Vagina (tissue), 2 donors: ENCODE measurements around the gene TXNRD3. TPM values are rescaled to one million over a fixed set of nuclear protein-coding genes. Genes with fewer than 3 reads are reported as not detected.

Source experiments
- DNase-seq, 2 donors: peaks; one replicate each; pipeline ENCODE4 v3.0.0-alpha.2; 2017; ENCODE audit errors: extremely low spot score in 2 of 2
- H3K27ac ChIP-seq: fragments of 200-600 bp; sonication (generic); one replicate; pipeline ENCODE4 v1.5.1; 2019
- H3K27me3 ChIP-seq: fragments of 200-600 bp; sonication (generic); one replicate; pipeline ENCODE4 v1.5.1; 2019
- H3K36me3 ChIP-seq, 2 donors: fragments of 200-600 bp; sonication (generic); one replicate each; pipeline ENCODE4 v1.5.1; 2017 to 2019
- H3K4me1 ChIP-seq: fragments of 200-600 bp; sonication (generic); one replicate; pipeline ENCODE4 v1.5.1; 2019
- H3K4me3 ChIP-seq, 2 donors: fragments of 200-600 bp; sonication (generic); 1 replicate in 1 of 2; 2 replicates in 1 of 2; pipeline ENCODE4 v1.5.1; 2016 to 2019
- H3K9me3 ChIP-seq: fragments of 200-600 bp; sonication (generic); one replicate; pipeline ENCODE4 v1.5.1; 2019
- POLR2A ChIP-seq, 2 donors: fragments of 450-650 bp; IDR thresholded peaks; one replicate each; pipeline ENCODE4 v1.6.1; 2017; ENCODE audit warnings: antibody characterized with exemption in 2 of 2, mild to moderate bottlenecking in 2 of 2, moderate library complexity in 2 of 2
- POLR2AphosphoS5 ChIP-seq, 2 donors: sonication (generic); formaldehyde crosslinking; IDR thresholded peaks; one replicate each; pipeline ENCODE4 v1.9.0; 2017; ENCODE audit warnings: antibody characterized with exemption in 2 of 2, mild to moderate bottlenecking in 2 of 2, low read depth in 1 of 2; ENCODE audit not compliant: insufficient read depth in 1 of 2
- intact Hi-C: fragments of 100-400 bp; cut with DNase I; formaldehyde crosslinking; loops from one replicate; pipeline ENCODE4 v1.15.1; 2023
- total RNA-seq: library from RNA; depleted of rRNA; stranded (reverse); fragments of >200 nt; gene quantifications from one replicate; pipeline ENCODE4 v1.2.3, GENCODE V29; 2016
- TF ChIP-seq, protein P1 (sequence below), 3 experiments: fragments of 450-650 bp in 2 of 3; fragments of 200-600 bp in 1 of 3; sonication (generic) in 1 of 3; IDR thresholded peaks; one replicate each; pipeline ENCODE4 v1.5.1; 2017 to 2019; ENCODE audit warnings: antibody characterized with exemption in 3 of 3, mild to moderate bottlenecking in 2 of 3, moderate library complexity in 2 of 3

TXNRD3 gene
- total RNA-seq, 1 donor from 2014 or later: 7.1 TPM

DNA sequence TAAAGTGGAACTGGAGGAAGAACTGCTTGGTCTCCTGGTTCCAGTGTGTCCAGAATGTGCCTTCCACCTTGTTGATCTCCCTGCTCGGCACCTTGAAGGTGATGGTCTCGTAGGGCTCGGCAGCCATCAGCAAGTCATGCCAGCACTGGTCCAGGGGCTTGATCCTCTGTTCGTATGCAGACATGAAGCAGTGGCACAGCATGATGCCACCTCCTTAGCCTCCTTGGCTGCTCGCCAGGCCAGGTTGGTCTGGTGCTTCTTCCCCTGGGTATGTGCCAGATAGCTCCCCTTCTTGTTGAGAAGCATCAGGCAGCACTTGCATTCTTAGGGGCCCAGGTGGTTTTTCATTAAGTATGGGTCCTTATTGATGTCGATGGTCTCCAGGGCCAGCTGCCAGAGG lies 17.8 kb upstream of the TXNRD3 start:
- TF ChIP-seq, protein P1, sequence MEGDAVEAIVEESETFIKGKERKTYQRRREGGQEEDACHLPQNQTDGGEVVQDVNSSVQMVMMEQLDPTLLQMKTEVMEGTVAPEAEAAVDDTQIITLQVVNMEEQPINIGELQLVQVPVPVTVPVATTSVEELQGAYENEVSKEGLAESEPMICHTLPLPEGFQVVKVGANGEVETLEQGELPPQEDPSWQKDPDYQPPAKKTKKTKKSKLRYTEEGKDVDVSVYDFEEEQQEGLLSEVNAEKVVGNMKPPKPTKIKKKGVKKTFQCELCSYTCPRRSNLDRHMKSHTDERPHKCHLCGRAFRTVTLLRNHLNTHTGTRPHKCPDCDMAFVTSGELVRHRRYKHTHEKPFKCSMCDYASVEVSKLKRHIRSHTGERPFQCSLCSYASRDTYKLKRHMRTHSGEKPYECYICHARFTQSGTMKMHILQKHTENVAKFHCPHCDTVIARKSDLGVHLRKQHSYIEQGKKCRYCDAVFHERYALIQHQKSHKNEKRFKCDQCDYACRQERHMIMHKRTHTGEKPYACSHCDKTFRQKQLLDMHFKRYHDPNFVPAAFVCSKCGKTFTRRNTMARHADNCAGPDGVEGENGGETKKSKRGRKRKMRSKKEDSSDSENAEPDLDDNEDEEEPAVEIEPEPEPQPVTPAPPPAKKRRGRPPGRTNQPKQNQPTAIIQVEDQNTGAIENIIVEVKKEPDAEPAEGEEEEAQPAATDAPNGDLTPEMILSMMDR (IDR thresholded peaks at IDR 0.05): no peak
- TF ChIP-seq POLR2AphosphoS5 (IDR thresholded peaks at IDR 0.05; ENCODE audit: insufficient read depth in 1 of 2, low read depth in 1 of 2) (no peak), POLR2A (IDR thresholded peaks at IDR 0.05) (no peak)
- Histone ChIP-seq H3K27ac (no peak overlapping the region), H3K4me3 (no peak overlapping the region), H3K27me3 (no peaks in the 10 kb centered on the region), H3K4me1 (no peaks in the 10 kb centered on the region), H3K36me3 (no peaks in the 10 kb centered on the region), H3K9me3 (no peaks in the 10 kb centered on the region)
- peak; percentile 70 to 82 for DNase-seq
- intact Hi-C loops: no loop called here

DNA sequence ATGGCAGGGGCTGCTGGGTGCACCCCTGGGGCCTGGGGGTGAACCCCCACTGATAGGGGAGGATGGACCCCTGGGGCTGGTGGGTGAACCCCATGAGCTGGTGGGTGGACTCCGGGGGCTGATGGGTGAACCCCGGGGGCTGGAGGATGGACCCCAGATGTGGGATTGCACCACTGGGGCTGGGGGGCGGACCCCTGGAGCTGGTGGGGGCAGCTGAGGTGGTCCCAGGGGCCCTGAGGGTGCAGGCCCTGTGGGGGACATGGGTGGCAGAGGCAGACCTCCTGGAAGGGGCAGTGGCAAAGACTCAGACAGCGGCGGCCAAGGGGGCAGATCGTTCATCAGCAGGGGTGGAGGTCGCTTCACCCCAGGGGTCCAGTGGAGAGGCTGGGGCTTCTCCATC lies 17.4 kb upstream of the TXNRD3 start:
- no peaks in the 10 kb centered on the region for H3K9me3 ChIP-seq
- no peaks in the 10 kb centered on the region for H3K36me3 ChIP-seq
- intact Hi-C loops: no loop called here
- TF ChIP-seq POLR2AphosphoS5 (IDR thresholded peaks at IDR 0.05; ENCODE audit: insufficient read depth in 1 of 2, low read depth in 1 of 2): no peak
- peak; percentile 67 to 84 for DNase-seq
- no peak overlapping the region for H3K4me3 ChIP-seq
- H3K27ac ChIP-seq: no peak overlapping the region
- no peaks in the 10 kb centered on the region for H3K4me1 ChIP-seq
- H3K27me3 ChIP-seq: no peaks in the 10 kb centered on the region

DNA sequence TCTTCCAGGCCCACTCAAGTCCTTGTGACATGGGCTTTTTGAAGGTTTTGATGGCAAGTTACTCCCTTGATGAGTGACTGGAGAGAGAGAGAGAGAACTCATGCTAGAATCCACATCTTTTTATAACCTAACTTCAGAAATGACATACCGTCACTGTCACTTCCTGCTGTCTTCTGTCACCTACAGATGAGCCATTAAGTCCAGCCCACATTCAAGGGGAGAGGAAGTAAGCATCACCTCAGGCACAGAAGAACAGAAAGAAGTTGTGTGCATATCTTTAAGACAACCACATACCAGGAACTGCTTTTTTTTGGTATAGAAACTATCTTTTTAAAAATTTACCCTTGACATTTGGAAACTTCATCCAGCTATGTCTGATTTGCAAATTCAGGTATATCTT lies 16.6 kb upstream of the TXNRD3 start:
- H3K9me3 ChIP-seq: no peaks in the 10 kb centered on the region
- intact Hi-C loops: no loop called here
- no peaks in the 10 kb centered on the region for H3K27me3 ChIP-seq
- DNase-seq: no peak
- no peak overlapping the region for H3K4me3 ChIP-seq
- H3K27ac ChIP-seq: no peak overlapping the region
- TF ChIP-seq POLR2A (IDR thresholded peaks at IDR 0.05) (no peak), POLR2AphosphoS5 (IDR thresholded peaks at IDR 0.05; ENCODE audit: insufficient read depth in 1 of 2, low read depth in 1 of 2) (no peak)
- TF ChIP-seq, protein P1 (IDR thresholded peaks at IDR 0.05): no peak
- H3K36me3 ChIP-seq: no peaks in the 10 kb centered on the region
- H3K4me1 ChIP-seq: no peaks in the 10 kb centered on the region

DNA sequence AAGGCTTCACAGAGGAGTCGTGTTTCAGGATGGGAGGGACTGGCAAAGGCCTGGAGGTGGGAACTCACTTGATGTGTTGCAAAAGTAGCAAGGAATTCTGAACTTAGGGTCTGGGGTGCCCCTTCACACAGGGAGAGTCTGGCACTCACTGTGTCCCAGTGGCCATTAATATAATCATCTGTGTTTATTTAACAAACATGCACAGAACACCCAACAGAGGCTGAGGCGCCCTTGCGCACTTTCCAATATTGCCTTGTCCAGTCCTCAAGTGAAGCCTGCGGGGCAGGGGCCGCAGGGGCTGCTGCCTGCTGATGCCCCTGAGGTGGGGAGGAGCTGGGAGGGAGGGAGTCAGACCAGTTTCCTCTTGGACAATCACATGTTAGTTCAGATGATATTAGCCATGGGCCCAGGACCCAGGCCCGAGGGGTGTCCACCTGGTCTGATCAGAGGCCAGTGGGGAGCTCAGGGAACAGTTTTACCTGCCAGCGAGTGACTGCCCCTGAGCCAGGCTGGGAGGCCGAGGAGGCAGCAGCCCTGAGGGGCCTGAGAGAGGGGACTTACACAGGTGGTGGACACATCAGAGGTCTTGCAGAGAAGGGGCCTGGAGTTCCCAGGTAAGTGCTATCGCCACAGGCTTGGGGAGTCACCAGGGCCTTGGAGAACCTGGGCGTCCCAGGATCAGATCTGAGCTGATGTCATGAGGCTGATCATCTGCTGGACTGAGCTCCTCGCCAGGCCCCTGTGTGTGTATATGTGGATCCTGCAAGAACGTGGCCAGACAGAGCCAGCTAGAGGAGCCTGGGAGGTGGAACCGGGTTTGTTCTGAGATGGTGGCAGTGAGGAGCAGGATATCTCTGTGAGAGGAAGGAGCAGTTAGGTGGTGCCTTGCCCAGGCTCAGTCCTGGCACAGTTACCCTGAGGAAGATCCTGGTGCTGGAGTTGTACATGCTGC lies 13.8 kb upstream of the TXNRD3 start:
- Histone ChIP-seq H3K9me3 (no peaks in the 10 kb centered on the region), H3K27ac (no peak overlapping the region), H3K4me3 (no peak overlapping the region), H3K4me1 (no peaks in the 10 kb centered on the region), H3K27me3 (no peaks in the 10 kb centered on the region), H3K36me3 (no peaks in the 10 kb centered on the region)
- DNase-seq: peak; percentile 77 to 79
- intact Hi-C loops: no loop called here
- TF ChIP-seq, protein P1 (IDR thresholded peaks at IDR 0.05): no peak
- TF ChIP-seq POLR2AphosphoS5 (IDR thresholded peaks at IDR 0.05; ENCODE audit: insufficient read depth in 1 of 2, low read depth in 1 of 2): no peak
- no peak for TF ChIP-seq POLR2A (IDR thresholded peaks at IDR 0.05)

DNA sequence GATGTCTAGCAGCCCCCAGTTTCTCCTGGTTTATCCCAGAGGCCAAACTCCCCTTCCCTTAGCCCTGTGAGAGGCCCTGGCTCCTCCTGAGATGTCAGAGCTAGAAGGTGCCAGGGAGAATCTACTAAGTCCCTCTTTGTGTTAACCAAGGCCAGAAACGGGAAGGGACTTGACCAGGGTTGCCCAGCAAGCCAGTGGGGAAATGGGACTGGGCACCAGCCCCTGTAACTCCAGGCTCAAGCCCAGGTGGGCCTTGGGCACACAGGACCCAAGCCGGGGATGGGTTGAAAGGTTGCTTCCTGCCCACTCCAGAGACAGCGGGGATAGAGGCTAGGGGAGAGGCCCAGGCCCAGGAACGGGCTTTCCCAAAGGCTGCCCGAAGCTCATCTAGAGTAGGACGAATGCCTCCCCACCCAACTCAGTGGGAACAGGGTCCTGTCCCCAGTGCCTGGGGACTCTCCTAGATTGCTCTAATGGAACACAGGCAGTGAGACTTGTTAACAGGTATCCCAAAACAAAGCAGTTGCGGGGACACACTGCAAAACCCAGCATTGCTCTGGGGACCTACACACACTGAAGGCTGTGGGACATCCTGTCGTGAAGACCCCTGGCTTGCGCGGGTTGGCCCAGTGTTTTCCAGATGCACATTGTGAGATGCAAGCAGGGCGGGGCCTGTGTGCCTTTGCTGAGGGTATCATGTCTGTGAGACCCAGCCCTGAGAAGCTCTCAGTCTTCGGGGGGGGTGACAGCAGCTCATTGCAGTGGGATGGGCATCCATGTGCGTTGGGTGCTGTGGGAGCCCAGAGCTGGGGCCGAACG lies 12.9 kb upstream of the TXNRD3 start:
- DNase-seq: peak; percentile 77 to 94
- H3K27me3 ChIP-seq: no peaks in the 10 kb centered on the region
- no peaks in the 10 kb centered on the region for H3K36me3 ChIP-seq
- intact Hi-C loops: no loop called here
- no peaks in the 10 kb centered on the region for H3K9me3 ChIP-seq
- TF ChIP-seq POLR2A (IDR thresholded peaks at IDR 0.05) (no peak), POLR2AphosphoS5 (IDR thresholded peaks at IDR 0.05; ENCODE audit: insufficient read depth in 1 of 2, low read depth in 1 of 2) (no peak)
- TF ChIP-seq, protein P1 (IDR thresholded peaks at IDR 0.05): no peak
- H3K4me1 ChIP-seq: no peaks in the 10 kb centered on the region
- no peak overlapping the region for H3K27ac ChIP-seq
- H3K4me3 ChIP-seq: no peak overlapping the region
